HEK293T (cell line): ENCODE results near the gene KLHL30.

Experiments
- ELF4 ChIP-seq: fragments of 450-650 bp; IDR thresholded peaks from 2 replicates; pipeline ENCODE4 v1.6.1; 2017; ENCODE audit warnings: antibody characterized with exemption
- FOXM1 ChIP-seq: fragments of 450-650 bp; IDR thresholded peaks from 2 replicates; pipeline ENCODE4 v1.6.1; 2017; ENCODE audit warnings: mild to moderate bottlenecking, borderline replicate concordance
- HDGF ChIP-seq: fragments of 450-650 bp; IDR thresholded peaks from 2 replicates; pipeline ENCODE4 v1.6.1; 2017; ENCODE audit warnings: antibody characterized with exemption, borderline replicate concordance
- NFRKB ChIP-seq: fragments of 450-650 bp; IDR thresholded peaks from 2 replicates; pipeline ENCODE4 v1.6.1; 2016; ENCODE audit warnings: mild to moderate bottlenecking, moderate library complexity
- SP1 ChIP-seq: fragments of 450-650 bp; IDR thresholded peaks from 2 replicates; pipeline ENCODE4 v1.6.1; 2017
- TARDBP ChIP-seq: fragments of 450-650 bp; IDR thresholded peaks from 2 replicates; pipeline ENCODE4 v1.6.1; 2016

DNA sequence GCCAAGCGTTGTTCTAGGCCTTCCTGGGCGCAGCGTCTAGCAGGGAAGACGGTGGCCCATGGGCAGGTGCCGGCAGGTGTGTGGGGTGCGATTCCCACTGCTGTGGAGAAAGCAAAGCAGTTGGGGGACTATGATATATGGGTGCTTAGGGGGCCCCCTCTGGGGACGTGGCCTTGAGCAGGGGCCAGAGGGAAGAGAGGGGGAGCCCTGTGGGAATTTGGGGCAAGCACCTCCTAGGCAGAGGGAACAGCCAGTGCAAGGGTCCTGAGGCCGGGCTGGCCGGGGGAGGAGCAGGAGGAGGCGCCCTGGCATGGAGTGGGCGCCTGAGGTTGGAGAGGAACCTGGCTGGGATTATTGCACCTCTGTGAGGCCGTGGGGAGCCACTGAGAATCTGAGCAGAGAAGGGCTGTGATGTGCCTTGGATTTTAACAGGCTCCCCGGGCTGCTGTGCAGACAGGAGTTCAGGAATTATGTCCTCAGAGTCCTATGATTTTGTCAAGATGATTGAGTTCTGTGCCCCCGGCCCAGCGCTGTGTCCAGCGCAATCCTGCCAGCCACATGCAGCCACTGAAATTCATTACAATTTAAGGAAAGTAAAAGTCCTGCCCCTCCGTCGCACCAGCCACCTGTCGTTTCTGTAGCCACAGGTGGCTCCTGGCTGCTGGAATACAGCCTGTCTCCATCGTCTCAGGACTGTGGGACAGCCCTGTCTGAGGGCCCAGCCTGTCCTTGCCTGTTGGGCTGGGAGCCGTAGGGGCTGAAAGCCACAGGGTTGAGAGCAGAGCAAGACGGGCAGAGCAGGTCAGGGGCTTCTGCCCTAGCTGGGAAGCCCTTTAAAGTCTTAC lies 9.1 kb upstream of the KLHL30 start:
- TF ChIP-seq NFRKB (no peak), TARDBP (no peak), FOXM1 (no peak), SP1 (no peak), ELF4 (no peak), HDGF (no peak)
